HCT116 (cell line): ENCODE measurements around the gene HSPA4.

Experiments
- CEBPB ChIP-seq: IDR thresholded peaks from 2 replicates; pipeline ENCODE4 v1.6.1; 2012; ENCODE audit warnings: low read depth
- EZH2 ChIP-seq: fragments of 200-600 bp; sonication (generic); IDR thresholded peaks from 2 replicates; pipeline ENCODE4 v1.6.1; 2017; ENCODE audit warnings: antibody characterized with exemption, mixed run types
- MAX ChIP-seq: IDR thresholded peaks from 2 replicates; pipeline ENCODE4 v1.6.1; 2012
- POLR2A ChIP-seq: IDR thresholded peaks from 2 replicates; pipeline ENCODE4 v1.7.0; 2011; ENCODE audit warnings: borderline replicate concordance; ENCODE audit not compliant: insufficient read depth, insufficient read length; ENCODE audit errors: extremely low read depth
- RAD21 ChIP-seq: IDR thresholded peaks from 2 replicates; pipeline ENCODE4 v1.6.1; 2012; ENCODE audit warnings: low read depth, mild to moderate bottlenecking
- TF ChIP-seq, protein P1 (sequence below): IDR thresholded peaks from 2 replicates; pipeline ENCODE4 v1.6.1; 2012; ENCODE audit warnings: low read depth
- TF ChIP-seq, protein P2 (sequence below), 3 experiments: fragments of 200-600 bp in 1 of 3; sonication (generic) in 1 of 3; IDR thresholded peaks in 2 of 3; conservative IDR thresholded peaks in 1 of 3; 2 replicates each; pipeline ENCODE4 v1.5.1; 2012 to 2017; ENCODE audit warnings: low read depth in 2 of 3, low read length in 2 of 3, antibody characterized with exemption in 1 of 3, borderline replicate concordance in 1 of 3, control low read depth in 1 of 3, mild to moderate bottlenecking in 1 of 3, mixed read lengths in 1 of 3, mixed run types in 1 of 3, moderate library complexity in 1 of 3; ENCODE audit not compliant: insufficient read depth in 1 of 3

GRCh38 chr5:133118741-133119140, 66.9 kb downstream of the HSPA4 start:
- TF ChIP-seq RAD21: no peak
- TF ChIP-seq, protein P1, sequence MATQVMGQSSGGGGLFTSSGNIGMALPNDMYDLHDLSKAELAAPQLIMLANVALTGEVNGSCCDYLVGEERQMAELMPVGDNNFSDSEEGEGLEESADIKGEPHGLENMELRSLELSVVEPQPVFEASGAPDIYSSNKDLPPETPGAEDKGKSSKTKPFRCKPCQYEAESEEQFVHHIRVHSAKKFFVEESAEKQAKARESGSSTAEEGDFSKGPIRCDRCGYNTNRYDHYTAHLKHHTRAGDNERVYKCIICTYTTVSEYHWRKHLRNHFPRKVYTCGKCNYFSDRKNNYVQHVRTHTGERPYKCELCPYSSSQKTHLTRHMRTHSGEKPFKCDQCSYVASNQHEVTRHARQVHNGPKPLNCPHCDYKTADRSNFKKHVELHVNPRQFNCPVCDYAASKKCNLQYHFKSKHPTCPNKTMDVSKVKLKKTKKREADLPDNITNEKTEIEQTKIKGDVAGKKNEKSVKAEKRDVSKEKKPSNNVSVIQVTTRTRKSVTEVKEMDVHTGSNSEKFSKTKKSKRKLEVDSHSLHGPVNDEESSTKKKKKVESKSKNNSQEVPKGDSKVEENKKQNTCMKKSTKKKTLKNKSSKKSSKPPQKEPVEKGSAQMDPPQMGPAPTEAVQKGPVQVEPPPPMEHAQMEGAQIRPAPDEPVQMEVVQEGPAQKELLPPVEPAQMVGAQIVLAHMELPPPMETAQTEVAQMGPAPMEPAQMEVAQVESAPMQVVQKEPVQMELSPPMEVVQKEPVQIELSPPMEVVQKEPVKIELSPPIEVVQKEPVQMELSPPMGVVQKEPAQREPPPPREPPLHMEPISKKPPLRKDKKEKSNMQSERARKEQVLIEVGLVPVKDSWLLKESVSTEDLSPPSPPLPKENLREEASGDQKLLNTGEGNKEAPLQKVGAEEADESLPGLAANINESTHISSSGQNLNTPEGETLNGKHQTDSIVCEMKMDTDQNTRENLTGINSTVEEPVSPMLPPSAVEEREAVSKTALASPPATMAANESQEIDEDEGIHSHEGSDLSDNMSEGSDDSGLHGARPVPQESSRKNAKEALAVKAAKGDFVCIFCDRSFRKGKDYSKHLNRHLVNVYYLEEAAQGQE: no peak
- no peak for TF ChIP-seq EZH2
- TF ChIP-seq MAX: no peak
- TF ChIP-seq CEBPB: no peak
- TF ChIP-seq POLR2A: no peak
- TF ChIP-seq, protein P2, sequence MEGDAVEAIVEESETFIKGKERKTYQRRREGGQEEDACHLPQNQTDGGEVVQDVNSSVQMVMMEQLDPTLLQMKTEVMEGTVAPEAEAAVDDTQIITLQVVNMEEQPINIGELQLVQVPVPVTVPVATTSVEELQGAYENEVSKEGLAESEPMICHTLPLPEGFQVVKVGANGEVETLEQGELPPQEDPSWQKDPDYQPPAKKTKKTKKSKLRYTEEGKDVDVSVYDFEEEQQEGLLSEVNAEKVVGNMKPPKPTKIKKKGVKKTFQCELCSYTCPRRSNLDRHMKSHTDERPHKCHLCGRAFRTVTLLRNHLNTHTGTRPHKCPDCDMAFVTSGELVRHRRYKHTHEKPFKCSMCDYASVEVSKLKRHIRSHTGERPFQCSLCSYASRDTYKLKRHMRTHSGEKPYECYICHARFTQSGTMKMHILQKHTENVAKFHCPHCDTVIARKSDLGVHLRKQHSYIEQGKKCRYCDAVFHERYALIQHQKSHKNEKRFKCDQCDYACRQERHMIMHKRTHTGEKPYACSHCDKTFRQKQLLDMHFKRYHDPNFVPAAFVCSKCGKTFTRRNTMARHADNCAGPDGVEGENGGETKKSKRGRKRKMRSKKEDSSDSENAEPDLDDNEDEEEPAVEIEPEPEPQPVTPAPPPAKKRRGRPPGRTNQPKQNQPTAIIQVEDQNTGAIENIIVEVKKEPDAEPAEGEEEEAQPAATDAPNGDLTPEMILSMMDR (IDR thresholded peaks at IDR 0.05 in 2 of 3, conservative IDR thresholded peaks at IDR 0.05 in 1 of 3; ENCODE audit: borderline replicate concordance in 1 of 3, insufficient read depth in 1 of 3, low read depth in 2 of 3, low read length in 2 of 3): no peak
